MM.1S (cell line): ENCODE results near the gene APBB2.

ENCODE experiments used
- DNase-seq: peaks from one replicate; pipeline ENCODE4 v3.0.0-alpha.2; 2015
- H2AFZ ChIP-seq: fragments of 300-600 bp; sonication (generic); 2 replicates; pipeline ENCODE4 v1.6.0; 2016; ENCODE audit warnings: antibody characterized with exemption, low read length
- H3F3A ChIP-seq: fragments of 300-600 bp; sonication (generic); 2 replicates; pipeline ENCODE4 v1.6.1; 2016; ENCODE audit warnings: mild to moderate bottlenecking, antibody characterized with exemption, low read length, moderate library complexity, mixed read lengths; ENCODE audit not compliant: insufficient read depth
- H3K27ac ChIP-seq: fragments of 300-600 bp; sonication (generic); 2 replicates; pipeline ENCODE4 v1.5.1; 2016; ENCODE audit warnings: mild to moderate bottlenecking, low read length
- H3K27me3 ChIP-seq: fragments of 300-600 bp; sonication (generic); replicated peaks from 2 replicates; pipeline ENCODE4 v1.6.0; 2016; ENCODE audit warnings: low read length; ENCODE audit not compliant: insufficient read depth
- H3K36me3 ChIP-seq: fragments of 300-600 bp; sonication (generic); replicated peaks from 2 replicates; pipeline ENCODE4 v1.6.1; 2016; ENCODE audit warnings: mild to moderate bottlenecking, low read length, mixed read lengths; ENCODE audit not compliant: insufficient read depth
- H3K4me1 ChIP-seq: fragments of 300-600 bp; sonication (generic); 2 replicates; pipeline ENCODE4 v1.6.1; 2016; ENCODE audit warnings: low read length, mixed read lengths
- H3K4me2 ChIP-seq: fragments of 300-600 bp; sonication (generic); 2 replicates; pipeline ENCODE4 v1.6.0; 2016; ENCODE audit warnings: low read depth, low read length
- H3K4me3 ChIP-seq: fragments of 300-600 bp; sonication (generic); 2 replicates; pipeline ENCODE4 v1.5.1; 2016; ENCODE audit warnings: low read length, mixed read lengths
- H3K79me2 ChIP-seq: fragments of 300-600 bp; sonication (generic); 2 replicates; pipeline ENCODE4 v1.6.1; 2016; ENCODE audit warnings: mixed run types, low read length, mixed read lengths
- H3K9ac ChIP-seq: fragments of 300-600 bp; sonication (generic); 2 replicates; pipeline ENCODE4 v1.6.1; 2016; ENCODE audit warnings: low read length, mixed read lengths
- H3K9me2 ChIP-seq: fragments of 300-600 bp; sonication (generic); replicated peaks from 2 replicates; pipeline ENCODE4 v1.6.1; 2016; ENCODE audit warnings: mild to moderate bottlenecking, low read length, mixed read lengths; ENCODE audit not compliant: insufficient read depth
- H3K9me3 ChIP-seq: fragments of 300-600 bp; sonication (generic); replicated peaks from 2 replicates; pipeline ENCODE4 v1.6.1; 2016; ENCODE audit warnings: mild to moderate bottlenecking, low read length, mixed read lengths; ENCODE audit not compliant: insufficient read depth
- H4K20me1 ChIP-seq: fragments of 300-600 bp; sonication (generic); 2 replicates; pipeline ENCODE4 v1.6.1; 2016; ENCODE audit warnings: mild to moderate bottlenecking, low read length, moderate library complexity, mixed read lengths; ENCODE audit not compliant: insufficient read depth
- CTCF ChIP-seq: fragments of 300-600 bp; sonication (generic); IDR thresholded peaks from 2 replicates; pipeline ENCODE4 v1.5.1; 2016; ENCODE audit warnings: antibody characterized with exemption, low read length, mixed read lengths
- EZH2 ChIP-seq: fragments of 300-600 bp; sonication (generic); optimal IDR thresholded peaks from 2 replicates; pipeline ENCODE3; 2017; ENCODE audit warnings: low read depth, mild to moderate bottlenecking, antibody characterized with exemption, low read length, mixed read lengths
- EZH2phosphoT487 ChIP-seq: fragments of 300-600 bp; sonication (generic); IDR thresholded peaks from 2 replicates; pipeline ENCODE4 v1.6.1; 2018; ENCODE audit warnings: antibody characterized with exemption, low read length

APBB2 gene

GRCh38 chr4:40931841-40932240, 282.5 kb downstream of the APBB2 start:
- Histone ChIP-seq H3F3A (no peaks in the 10 kb centered on the region), H3K4me2 (no peak overlapping the region), H3K9me3 (no peaks in the 10 kb centered on the region), H3K4me1 (no peaks in the 10 kb centered on the region), H3K27me3 (no peaks in the 10 kb centered on the region), H4K20me1 (no peaks in the 10 kb centered on the region), H3K36me3 (no peaks in the 10 kb centered on the region), H2AFZ (no peak overlapping the region), H3K79me2 (no peaks in the 10 kb centered on the region), H3K9ac (no peak overlapping the region), H3K4me3 (no peak overlapping the region), H3K9me2 (no peaks in the 10 kb centered on the region), H3K27ac (no peak overlapping the region)
- no peak for TF ChIP-seq EZH2
- TF ChIP-seq CTCF, result no peak
- TF ChIP-seq EZH2phosphoT487, result no peak
- no peak for DNase-seq

GRCh38 chr4:40931238-40931637, 283.1 kb downstream of the APBB2 start:
- Histone ChIP-seq H3K4me1 (no peaks in the 10 kb centered on the region), H4K20me1 (no peaks in the 10 kb centered on the region), H3K9me2 (no peaks in the 10 kb centered on the region), H3K27ac (no peak overlapping the region), H3K36me3 (no peaks in the 10 kb centered on the region), H3K4me3 (no peak overlapping the region), H3K9ac (no peak overlapping the region), H3K79me2 (no peaks in the 10 kb centered on the region), H3F3A (no peaks in the 10 kb centered on the region), H2AFZ (no peak overlapping the region), H3K27me3 (no peaks in the 10 kb centered on the region), H3K9me3 (no peaks in the 10 kb centered on the region), H3K4me2 (no peak overlapping the region)
- no peak for TF ChIP-seq EZH2phosphoT487
- TF ChIP-seq EZH2, result no peak
- DNase-seq, result no peak

- H2AFZ ChIP-seq, result no peak overlapping the region
- no peak for DNase-seq
- no peak overlapping the region for H3K4me2 ChIP-seq
- no peak overlapping the region for H3K4me3 ChIP-seq
- TF ChIP-seq EZH2 (no peak), EZH2phosphoT487 (no peak), CTCF (no peak)
- H3F3A ChIP-seq, result no peaks in the 10 kb centered on the region
- no peaks in the 10 kb centered on the region for H3K9me3 ChIP-seq
- H3K9ac ChIP-seq, result no peak overlapping the region
- H3K4me1 ChIP-seq, result no peaks in the 10 kb centered on the region
- no peaks in the 10 kb centered on the region for H3K36me3 ChIP-seq
- no peaks in the 10 kb centered on the region for H3K9me2 ChIP-seq
- H3K27ac ChIP-seq, result no peak overlapping the region
- H4K20me1 ChIP-seq, result no peaks in the 10 kb centered on the region
- no peaks in the 10 kb centered on the region for H3K27me3 ChIP-seq
- H3K79me2 ChIP-seq, result no peaks in the 10 kb centered on the region
These were observed 287.3 kb downstream of the APBB2 start for GRCh38 chr4:40927074-40927473.

GRCh38 chr4:40924793-40925117, 289.6 kb downstream of the APBB2 start:
- Histone ChIP-seq H3K9me2 (no peaks in the 10 kb centered on the region), H3F3A (no peaks in the 10 kb centered on the region), H4K20me1 (no peaks in the 10 kb centered on the region), H3K9ac (no peak overlapping the region), H3K79me2 (no peaks in the 10 kb centered on the region), H3K4me3 (no peak overlapping the region), H2AFZ (no peak overlapping the region), H3K36me3 (no peaks in the 10 kb centered on the region), H3K27ac (no peak overlapping the region), H3K27me3 (no peaks in the 10 kb centered on the region), H3K9me3 (no peaks in the 10 kb centered on the region), H3K4me2 (no peak overlapping the region), H3K4me1 (no peaks in the 10 kb centered on the region)
- DNase-seq, result no peak
- TF ChIP-seq CTCF (no peak), EZH2phosphoT487 (no peak), EZH2 (no peak)
